ENCODE data around the gene NHLH2.

NHLH2 gene

GRCh38 chr1:115840605-115841460 is at the start of gene NHLH2:
Gene NHLH2 (minus strand): TSS chr1:115841126. CDS start chr1:115838372, 2,754 bp downstream.
- no peak for DNase-seq

- no peak for DNase-seq
Observed at GRCh38 chr1:115890580-115890979, 49.7 kb upstream of the NHLH2 start.

- no peak for DNase-seq
Observed at GRCh38 chr1:115888976-115889375, 48.0 kb upstream of the NHLH2 start.

- DNase-seq: no peak
Observed at GRCh38 chr1:115882913-115883902, 42.3 kb upstream of the NHLH2 start.

GRCh38 chr1:115880981-115881672 is 40.2 kb upstream of the NHLH2 start:
- no peak for DNase-seq

- no peak for DNase-seq
Observed at GRCh38 chr1:115879977-115880376, 39.1 kb upstream of the NHLH2 start.

GRCh38 chr1:115877511-115877910 is 36.6 kb upstream of the NHLH2 start:
- DNase-seq: no peak

- DNase-seq: no peak
Observed at GRCh38 chr1:115874904-115875303, 34.0 kb upstream of the NHLH2 start.

GRCh38 chr1:115874497-115874896 is 33.6 kb upstream of the NHLH2 start:
- DNase-seq: no peak

GRCh38 chr1:115873184-115873583 is 32.3 kb upstream of the NHLH2 start:
- no peak for DNase-seq

- DNase-seq: no peak
Observed at GRCh38 chr1:115869064-115869463, 28.1 kb upstream of the NHLH2 start.

- no peak for DNase-seq
Observed at GRCh38 chr1:115867216-115867615, 26.3 kb upstream of the NHLH2 start.

- no peak for DNase-seq
Observed at GRCh38 chr1:115865704-115866380, 24.9 kb upstream of the NHLH2 start.

- DNase-seq: no peak
Observed at GRCh38 chr1:115862403-115862802, 21.5 kb upstream of the NHLH2 start.

- DNase-seq: no peak
Observed at GRCh38 chr1:115854005-115854404, 13.1 kb upstream of the NHLH2 start.

- DNase-seq: no peak
Observed at GRCh38 chr1:115850937-115851336, 10.0 kb upstream of the NHLH2 start.

- DNase-seq: no peak
Observed at GRCh38 chr1:115847787-115848186, 6.9 kb upstream of the NHLH2 start.

- no peak for DNase-seq
Observed at GRCh38 chr1:115842948-115843347, 2.0 kb upstream of the NHLH2 start.

- DNase-seq: no peak
Observed at GRCh38 chr1:115839679-115840237, 1.2 kb downstream of the NHLH2 start.

- DNase-seq: no peak
Observed at GRCh38 chr1:115839029-115839678, 1.8 kb downstream of the NHLH2 start.

- no peak for DNase-seq
Observed at GRCh38 chr1:115838431-115839028, 2.4 kb downstream of the NHLH2 start.
